ENCODE results near the gene MCF2L2.

Gene MCF2L2

GRCh38 chr3:183158113-183158512, 270.3 kb downstream of the MCF2L2 start (continued):
- TF ChIP-seq AEBP2 (tag by site-specific recombination; IDR thresholded peaks at IDR 0.05; ENCODE audit: borderline replicate concordance) (no peak), ZNF19 (tag by site-specific recombination; IDR thresholded peaks at IDR 0.05; ENCODE audit: low read depth) (no peak), ZSCAN16 (tag by site-specific recombination; IDR thresholded peaks at IDR 0.05) (no peak), ZNF654 (tag by site-specific recombination; IDR thresholded peaks at IDR 0.05; ENCODE audit: low read depth) (no peak)

- Histone ChIP-seq H3K27ac (ENCODE audit: extremely low read depth, low read depth, low read length) (no peak overlapping the region), H3K9me3 (ENCODE audit: control insufficient read depth, insufficient read depth, low read depth, low read length) (no peaks in the 10 kb centered on the region), H3K4me1 (ENCODE audit: control insufficient read depth, insufficient read depth, low read length) (no peaks in the 10 kb centered on the region), H3K4me3 (ENCODE audit: low read depth, low read length) (no peak overlapping the region), H3K36me3 (ENCODE audit: control insufficient read depth in 2 of 2, insufficient read depth in 1 of 2, low read length in 2 of 2) (no peaks in the 10 kb centered on the region)
- CTCF ChIA-PET: no interaction called here
- TF ChIP-seq AEBP2 (tag by site-specific recombination; IDR thresholded peaks at IDR 0.05; ENCODE audit: borderline replicate concordance) (no peak), ZNF830 (tag by site-specific recombination; IDR thresholded peaks at IDR 0.05; ENCODE audit: low read depth) (no peak), ZNF175 (tag by site-specific recombination; IDR thresholded peaks at IDR 0.05) (no peak), ZNF394 (tag by site-specific recombination; IDR thresholded peaks at IDR 0.05; ENCODE audit: borderline replicate concordance) (no peak), ZNF701 (tag by site-specific recombination; IDR thresholded peaks at IDR 0.05) (no peak), ZBTB7A (tag by site-specific recombination; IDR thresholded peaks at IDR 0.05; ENCODE audit: low read depth) (no peak), ZNF350 (tag by site-specific recombination; IDR thresholded peaks at IDR 0.05) (no peak), ZNF169 (tag by site-specific recombination; IDR thresholded peaks at IDR 0.05) (no peak), ZBTB8A (tag by site-specific recombination; IDR thresholded peaks at IDR 0.05) (no peak), YY1 (tag by site-specific recombination; IDR thresholded peaks at IDR 0.05) (no peak), ZNF138 (tag by site-specific recombination; IDR thresholded peaks at IDR 0.05; ENCODE audit: borderline replicate concordance) (no peak), ZBTB21 (tag by site-specific recombination; IDR thresholded peaks at IDR 0.05) (no peak), ZFP3 (tag by site-specific recombination; IDR thresholded peaks at IDR 0.05; ENCODE audit: low read depth) (no peak), ZNF211 (tag by site-specific recombination; IDR thresholded peaks at IDR 0.05; ENCODE audit: low read depth) (no peak), ZNF600 (tag by site-specific recombination; IDR thresholded peaks at IDR 0.05) (no peak), KLF1 (tag by site-specific recombination; IDR thresholded peaks at IDR 0.05) (no peak)
- TF ChIP-seq, protein P1, sequence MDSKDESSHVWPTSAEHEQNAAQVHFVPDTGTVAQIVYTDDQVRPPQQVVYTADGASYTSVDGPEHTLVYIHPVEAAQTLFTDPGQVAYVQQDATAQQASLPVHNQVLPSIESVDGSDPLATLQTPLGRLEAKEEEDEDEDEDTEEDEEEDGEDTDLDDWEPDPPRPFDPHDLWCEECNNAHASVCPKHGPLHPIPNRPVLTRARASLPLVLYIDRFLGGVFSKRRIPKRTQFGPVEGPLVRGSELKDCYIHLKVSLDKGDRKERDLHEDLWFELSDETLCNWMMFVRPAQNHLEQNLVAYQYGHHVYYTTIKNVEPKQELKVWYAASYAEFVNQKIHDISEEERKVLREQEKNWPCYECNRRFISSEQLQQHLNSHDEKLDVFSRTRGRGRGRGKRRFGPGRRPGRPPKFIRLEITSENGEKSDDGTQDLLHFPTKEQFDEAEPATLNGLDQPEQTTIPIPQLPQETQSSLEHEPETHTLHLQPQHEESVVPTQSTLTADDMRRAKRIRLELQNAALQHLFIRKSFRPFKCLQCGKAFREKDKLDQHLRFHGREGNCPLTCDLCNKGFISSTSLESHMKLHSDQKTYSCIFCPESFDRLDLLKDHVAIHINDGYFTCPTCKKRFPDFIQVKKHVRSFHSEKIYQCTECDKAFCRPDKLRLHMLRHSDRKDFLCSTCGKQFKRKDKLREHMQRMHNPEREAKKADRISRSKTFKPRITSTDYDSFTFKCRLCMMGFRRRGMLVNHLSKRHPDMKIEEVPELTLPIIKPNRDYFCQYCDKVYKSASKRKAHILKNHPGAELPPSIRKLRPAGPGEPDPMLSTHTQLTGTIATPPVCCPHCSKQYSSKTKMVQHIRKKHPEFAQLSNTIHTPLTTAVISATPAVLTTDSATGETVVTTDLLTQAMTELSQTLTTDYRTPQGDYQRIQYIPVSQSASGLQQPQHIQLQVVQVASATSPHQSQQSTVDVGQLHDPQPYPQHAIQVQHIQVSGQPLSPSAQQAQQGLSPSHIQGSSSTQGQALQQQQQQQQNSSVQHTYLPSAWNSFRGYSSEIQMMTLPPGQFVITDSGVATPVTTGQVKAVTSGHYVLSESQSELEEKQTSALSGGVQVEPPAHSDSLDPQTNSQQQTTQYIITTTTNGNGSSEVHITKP (tag by site-specific recombination; IDR thresholded peaks at IDR 0.05): no peak
- TF ChIP-seq, protein P2, sequence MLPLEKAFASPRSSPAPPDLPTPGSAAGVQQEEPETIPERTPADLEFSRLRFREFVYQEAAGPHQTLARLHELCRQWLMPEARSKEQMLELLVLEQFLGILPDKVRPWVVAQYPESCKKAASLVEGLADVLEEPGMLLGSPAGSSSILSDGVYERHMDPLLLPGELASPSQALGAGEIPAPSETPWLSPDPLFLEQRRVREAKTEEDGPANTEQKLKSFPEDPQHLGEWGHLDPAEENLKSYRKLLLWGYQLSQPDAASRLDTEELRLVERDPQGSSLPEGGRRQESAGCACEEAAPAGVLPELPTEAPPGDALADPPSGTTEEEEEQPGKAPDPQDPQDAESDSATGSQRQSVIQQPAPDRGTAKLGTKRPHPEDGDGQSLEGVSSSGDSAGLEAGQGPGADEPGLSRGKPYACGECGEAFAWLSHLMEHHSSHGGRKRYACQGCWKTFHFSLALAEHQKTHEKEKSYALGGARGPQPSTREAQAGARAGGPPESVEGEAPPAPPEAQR (tag by site-specific recombination; IDR thresholded peaks at IDR 0.05): no peak
- POLR2A ChIA-PET: no interaction called here
Observed at GRCh38 chr3:183156266-183156665, 272.2 kb downstream of the MCF2L2 start.
